Upper lobe of right lung (tissue), 1 donor: Measurements from ENCODE around the gene TNNI3. TPM values are rescaled to one million over a fixed set of nuclear protein-coding genes. Genes with fewer than 3 reads are reported as not detected.

ENCODE experiments used
- ATAC-seq: fragments of 200-7000 bp; cut with Tn5 transposase; one replicate; pipeline ENCODE4 v1.9.1; 2020; ENCODE audit warnings: mild to moderate bottlenecking, moderate library complexity
- DNase-seq: peaks from one replicate; pipeline ENCODE4 v3.0.0-alpha.2; 2020
- H3K27ac ChIP-seq: fragments of 200-600 bp; one replicate; pipeline ENCODE4 v1.8.0; 2022
- H3K27me3 ChIP-seq: fragments of 200-600 bp; one replicate; pipeline ENCODE4 v1.8.0; 2022; ENCODE audit warnings: mild to moderate bottlenecking
- H3K36me3 ChIP-seq: fragments of 200-600 bp; one replicate; pipeline ENCODE4 v1.8.0; 2022
- H3K4me1 ChIP-seq: fragments of 200-600 bp; one replicate; pipeline ENCODE4 v1.8.0; 2022
- H3K4me3 ChIP-seq: fragments of 200-600 bp; one replicate; pipeline ENCODE4 v1.8.0; 2022; ENCODE audit warnings: mild to moderate bottlenecking
- H3K9me3 ChIP-seq: fragments of 200-600 bp; one replicate; pipeline ENCODE4 v1.8.0; 2022
- CTCF ChIP-seq: fragments of 200-600 bp; IDR thresholded peaks from one replicate; pipeline ENCODE4 v1.8.0; 2022; ENCODE audit warnings: antibody characterized with exemption
- intact Hi-C: fragments of 100-400 bp; cut with DNase I; formaldehyde crosslinking; loops from one replicate; pipeline ENCODE4 v1.11.0; 2022
- total RNA-seq: library from RNA; stranded (reverse); fragmentation: NEBNext Ultra II Directional; extraction: Animal tissue kit (Norgen Biotek cat#: 25700); gene quantifications from one replicate; pipeline ENCODE4 v1.2.1, GENCODE V29; 2021
- donor health status: DM: no; HTN: yes; CAD: no; lungs with severe emphysema.

TNNI3 gene
- total RNA-seq, 1 donor from 2014 or later: not detected

GRCh38 chr19:55153652-55154264 lies 3.8 kb downstream of the TNNI3 start:
- DNase-seq (no peak), ATAC-seq (no peak)
- H3K4me3 ChIP-seq: no peak overlapping the region
- no peaks in the 10 kb centered on the region for H3K36me3 ChIP-seq
- no peaks in the 10 kb centered on the region for H3K9me3 ChIP-seq
- H3K27me3 ChIP-seq: peaks cover 30% of the 10 kb centered on the region
- no peak overlapping the region for H3K27ac ChIP-seq
- no peak for TF ChIP-seq CTCF
- intact Hi-C loops: no loop called here
- no peaks in the 10 kb centered on the region for H3K4me1 ChIP-seq

GRCh38 chr19:55152017-55152416 lies 5.5 kb downstream of the TNNI3 start:
- ATAC-seq: no peak
- no peaks in the 10 kb centered on the region for H3K4me1 ChIP-seq
- H3K27me3 ChIP-seq: peaks cover 27% of the 10 kb centered on the region
- TF ChIP-seq CTCF: no peak
- H3K9me3 ChIP-seq: no peaks in the 10 kb centered on the region
- H3K4me3 ChIP-seq: no peak overlapping the region
- H3K36me3 ChIP-seq: no peaks in the 10 kb centered on the region
- DNase-seq: no peak
- intact Hi-C loops: no loop called here
- no peak overlapping the region for H3K27ac ChIP-seq

GRCh38 chr19:55149078-55150003 lies 8.2 kb downstream of the TNNI3 start, which contains the start of gene TNNT1:
Gene TNNT1, minus strand, starts transcription at chr19:55149206. Its CDS starts 2,049 bp downstream, at chr19:55147157.
- no peak within 1 kb of the TSS for H3K27ac ChIP-seq
- H3K9me3 ChIP-seq: no peaks in the 10 kb centered on the region
- no peak within 1 kb of the TSS for H3K4me3 ChIP-seq
- peaks cover 39% of the 10 kb centered on the region for H3K27me3 ChIP-seq
- ATAC-seq (no peak), DNase-seq (peak; percentile 51)
- H3K4me1 ChIP-seq: no peaks in the 10 kb centered on the region
- intact Hi-C loops: no loop called here
- H3K36me3 ChIP-seq: no peaks in the 10 kb centered on the region
- TF ChIP-seq CTCF: no peak

- no peak for TF ChIP-seq CTCF
- intact Hi-C loops: no loop called here
Measured at GRCh38 chr19:55147545-55148251, 9.8 kb downstream of the TNNI3 start.

GRCh38 chr19:55146705-55147273 lies 10.7 kb downstream of the TNNI3 start:
- ATAC-seq: peak; percentile 8
- H3K36me3 ChIP-seq: no peaks in the 10 kb centered on the region
- peaks cover 60% of the 10 kb centered on the region for H3K27me3 ChIP-seq
- no peak overlapping the region for H3K27ac ChIP-seq
- no peak for DNase-seq
- intact Hi-C loops: no loop called here
- no peaks in the 10 kb centered on the region for H3K9me3 ChIP-seq
- H3K4me3 ChIP-seq: no peak overlapping the region
- no peaks in the 10 kb centered on the region for H3K4me1 ChIP-seq
- no peak for TF ChIP-seq CTCF

More at GRCh38 chr19:55147545-55148251, 9.8 kb downstream of the TNNI3 start:
- Histone ChIP-seq H3K4me1 (no peaks in the 10 kb centered on the region), H3K36me3 (no peaks in the 10 kb centered on the region), H3K27ac (no peak overlapping the region), H3K27me3 (peaks cover 52% of the 10 kb centered on the region), H3K4me3 (no peak overlapping the region), H3K9me3 (no peaks in the 10 kb centered on the region)
- no peak for DNase-seq
- no peak for ATAC-seq
